ENCODE results near the gene ZNF436.

Gene ZNF436

GRCh38 chr1:23369335-23370013, at the start of gene ZNF436:
TSS of gene ZNF436 (minus strand) at chr1:23369836. CDS start at chr1:23368005, 1,831 bp downstream.
- H3K36me3 Mint-ChIP-seq: peaks cover 34% of the 10 kb centered on the region
- ATAC-seq (no peak), DNase-seq (ENCODE audit: low spot score in 2 of 2) (no peak)
- peak within 1 kb of the TSS; percentile 96 for H3K27ac Mint-ChIP-seq
- no peaks in the 10 kb centered on the region for H3K9me3 Mint-ChIP-seq
- peak within 1 kb of the TSS; percentile 92 for H3K4me3 Mint-ChIP-seq
- peaks cover 39% of the 10 kb centered on the region for H3K4me1 Mint-ChIP-seq

- Mint-ChIP-seq H3K9me3 (no peaks in the 10 kb centered on the region), H3K4me3 (no peak overlapping the region), H3K4me1 (peaks cover 24% of the 10 kb centered on the region), H3K27ac (no peak overlapping the region), H3K36me3 (no peaks in the 10 kb centered on the region)
- no peak for ATAC-seq
- no peak for DNase-seq (ENCODE audit: low spot score in 2 of 2)
Measured at GRCh38 chr1:23419180-23419579, 49.5 kb upstream of the ZNF436 start.

GRCh38 chr1:23417570-23417969, 47.9 kb upstream of the ZNF436 start:
- no peaks in the 10 kb centered on the region for H3K36me3 Mint-ChIP-seq
- H3K4me3 Mint-ChIP-seq: no peak overlapping the region
- no peak for ATAC-seq

GRCh38 chr1:23416964-23417363, 47.3 kb upstream of the ZNF436 start:
- no peak overlapping the region for H3K27ac Mint-ChIP-seq
- H3K4me3 Mint-ChIP-seq: no peak overlapping the region
- no peak for ATAC-seq
- H3K36me3 Mint-ChIP-seq: no peaks in the 10 kb centered on the region
- peaks cover 2% of the 10 kb centered on the region for H3K4me1 Mint-ChIP-seq
- no peaks in the 10 kb centered on the region for H3K9me3 Mint-ChIP-seq
- DNase-seq (ENCODE audit: low spot score in 2 of 2): no peak

More at GRCh38 chr1:23417570-23417969, 47.9 kb upstream of the ZNF436 start:
- DNase-seq (ENCODE audit: low spot score in 2 of 2): no peak
- Mint-ChIP-seq H3K9me3 (no peaks in the 10 kb centered on the region), H3K4me1 (peaks cover 8% of the 10 kb centered on the region), H3K27ac (no peak overlapping the region)

GRCh38 chr1:23408797-23409290, 39.2 kb upstream of the ZNF436 start:
- Mint-ChIP-seq H3K36me3 (no peaks in the 10 kb centered on the region), H3K4me1 (peaks cover 7% of the 10 kb centered on the region), H3K27ac (no peak overlapping the region), H3K4me3 (no peak overlapping the region), H3K9me3 (no peaks in the 10 kb centered on the region)
- DNase-seq (ENCODE audit: low spot score in 2 of 2): no peak
- ATAC-seq: no peak

GRCh38 chr1:23407016-23407630, 37.5 kb upstream of the ZNF436 start:
- Mint-ChIP-seq H3K9me3 (no peaks in the 10 kb centered on the region), H3K36me3 (no peaks in the 10 kb centered on the region), H3K4me1 (peaks cover 16% of the 10 kb centered on the region), H3K27ac (no peak overlapping the region), H3K4me3 (no peak overlapping the region)
- ATAC-seq (no peak), DNase-seq (ENCODE audit: low spot score in 2 of 2) (no peak)

- no peaks in the 10 kb centered on the region for H3K9me3 Mint-ChIP-seq
- H3K4me3 Mint-ChIP-seq: no peak overlapping the region
- DNase-seq (ENCODE audit: low spot score in 2 of 2): no peak
- H3K4me1 Mint-ChIP-seq: peaks cover 16% of the 10 kb centered on the region
- ATAC-seq: no peak
- no peaks in the 10 kb centered on the region for H3K36me3 Mint-ChIP-seq
- no peak overlapping the region for H3K27ac Mint-ChIP-seq
Measured at GRCh38 chr1:23405946-23406345, 36.3 kb upstream of the ZNF436 start.

GRCh38 chr1:23403735-23404486, 34.3 kb upstream of the ZNF436 start:
- Mint-ChIP-seq H3K36me3 (no peaks in the 10 kb centered on the region), H3K27ac (no peak overlapping the region), H3K4me3 (no peak overlapping the region), H3K4me1 (peaks cover 16% of the 10 kb centered on the region), H3K9me3 (no peaks in the 10 kb centered on the region)
- ATAC-seq (peak; percentile 88), DNase-seq (ENCODE audit: low spot score in 2 of 2) (peak; percentile 85 to 93)

- peaks cover 16% of the 10 kb centered on the region for H3K4me1 Mint-ChIP-seq
- ATAC-seq (no peak), DNase-seq (ENCODE audit: low spot score in 2 of 2) (no peak)
- H3K36me3 Mint-ChIP-seq: no peaks in the 10 kb centered on the region
- no peak overlapping the region for H3K4me3 Mint-ChIP-seq
- H3K9me3 Mint-ChIP-seq: no peaks in the 10 kb centered on the region
- H3K27ac Mint-ChIP-seq: no peak overlapping the region
Measured at GRCh38 chr1:23403355-23403734, 33.7 kb upstream of the ZNF436 start.

GRCh38 chr1:23403038-23403336, 33.4 kb upstream of the ZNF436 start:
- Mint-ChIP-seq H3K4me3 (no peak overlapping the region), H3K36me3 (no peaks in the 10 kb centered on the region), H3K9me3 (no peaks in the 10 kb centered on the region), H3K27ac (no peak overlapping the region), H3K4me1 (peaks cover 16% of the 10 kb centered on the region)
- ATAC-seq (no peak), DNase-seq (ENCODE audit: low spot score in 2 of 2) (no peak)

- no peak for ATAC-seq
- H3K36me3 Mint-ChIP-seq: no peaks in the 10 kb centered on the region
- H3K4me3 Mint-ChIP-seq: no peak overlapping the region
- no peak overlapping the region for H3K27ac Mint-ChIP-seq
- no peak for DNase-seq (ENCODE audit: low spot score in 2 of 2)
- no peaks in the 10 kb centered on the region for H3K9me3 Mint-ChIP-seq
- peaks cover 16% of the 10 kb centered on the region for H3K4me1 Mint-ChIP-seq
Measured at GRCh38 chr1:23402286-23403037, 32.8 kb upstream of the ZNF436 start.

GRCh38 chr1:23401313-23401712, 31.7 kb upstream of the ZNF436 start:
- H3K9me3 Mint-ChIP-seq: no peaks in the 10 kb centered on the region
- H3K4me1 Mint-ChIP-seq: peaks cover 16% of the 10 kb centered on the region
- no peak for ATAC-seq
- peak overlapping the region; percentile 50 for H3K27ac Mint-ChIP-seq
- no peaks in the 10 kb centered on the region for H3K36me3 Mint-ChIP-seq
- no peak overlapping the region for H3K4me3 Mint-ChIP-seq
- no peak for DNase-seq (ENCODE audit: low spot score in 2 of 2)

GRCh38 chr1:23400324-23401114, 30.9 kb upstream of the ZNF436 start:
- ATAC-seq: no peak
- H3K4me1 Mint-ChIP-seq: peaks cover 16% of the 10 kb centered on the region
- no peaks in the 10 kb centered on the region for H3K9me3 Mint-ChIP-seq
- no peak overlapping the region for H3K27ac Mint-ChIP-seq
- H3K36me3 Mint-ChIP-seq: no peaks in the 10 kb centered on the region
- DNase-seq (ENCODE audit: low spot score in 2 of 2): no peak
- no peak overlapping the region for H3K4me3 Mint-ChIP-seq

GRCh38 chr1:23399229-23399628, 29.6 kb upstream of the ZNF436 start:
- Mint-ChIP-seq H3K9me3 (no peaks in the 10 kb centered on the region), H3K4me1 (peaks cover 14% of the 10 kb centered on the region), H3K27ac (no peak overlapping the region), H3K36me3 (no peaks in the 10 kb centered on the region), H3K4me3 (no peak overlapping the region)
- no peak for ATAC-seq
- DNase-seq (ENCODE audit: low spot score in 2 of 2): no peak

GRCh38 chr1:23397908-23398307, 28.3 kb upstream of the ZNF436 start:
- ATAC-seq (no peak), DNase-seq (ENCODE audit: low spot score in 2 of 2) (no peak)
- H3K4me3 Mint-ChIP-seq: no peak overlapping the region
- H3K4me1 Mint-ChIP-seq: peaks cover 5% of the 10 kb centered on the region
- H3K27ac Mint-ChIP-seq: no peak overlapping the region
- no peaks in the 10 kb centered on the region for H3K9me3 Mint-ChIP-seq
- no peaks in the 10 kb centered on the region for H3K36me3 Mint-ChIP-seq
